Astrocyte of the cerebellum (primary cell): ENCODE measurements around the gene ITPK1.
"Not testable (repeated sequence)": the region's sequence is repeated elsewhere in the genome, so short reads cannot be mapped to it uniquely, and the experiment has no call there.

Experiments
- DNase-seq: peaks from one replicate; pipeline ENCODE4 v3.0.0-alpha.2; 2011; ENCODE audit warnings: low read depth
- H3K4me3 ChIP-seq: 2 replicates; pipeline ENCODE4 v1.5.1; 2011; ENCODE audit warnings: mild to moderate bottlenecking, low read depth, low read length, moderate library complexity
- CTCF ChIP-seq: IDR thresholded peaks from 2 replicates; pipeline ENCODE4 v1.5.1; 2012; ENCODE audit warnings: low read length, low read depth, moderate library complexity, mild to moderate bottlenecking; ENCODE audit errors: missing control alignments
- in situ Hi-C: cut with HindIII; loops from 2 replicates; pipeline ENCODE4 v1.10.0; 2017; ENCODE audit warnings: low sequenced_read_pairs

The ITPK1 gene

GRCh38 chr14:93115821-93116675, at the start of gene ITPK1:
Gene ITPK1, minus strand, starts transcription at chr14:93115925. Its CDS starts 762 bp downstream, at chr14:93115163.
- in situ Hi-C loops = no loop called here
- H3K4me3 ChIP-seq = peak within 1 kb of the TSS; percentile 67
- TF ChIP-seq CTCF = no peak
- DNase-seq = no peak

GRCh38 chr14:93163564-93163963, 47.8 kb upstream of the ITPK1 start:
- DNase-seq = no peak
- no peak for TF ChIP-seq CTCF
- H3K4me3 ChIP-seq = no peak overlapping the region
- in situ Hi-C loops = no loop called here

- no peak for DNase-seq
- no peak for TF ChIP-seq CTCF
- in situ Hi-C loops = no loop called here
- no peak overlapping the region for H3K4me3 ChIP-seq
Observed at GRCh38 chr14:93161411-93161940, 45.8 kb upstream of the ITPK1 start.

GRCh38 chr14:93160353-93160801, 44.7 kb upstream of the ITPK1 start:
- in situ Hi-C loops = no loop called here
- TF ChIP-seq CTCF = peak; percentile 38
- DNase-seq = no peak
- H3K4me3 ChIP-seq = no peak overlapping the region

GRCh38 chr14:93159625-93160352, 44.1 kb upstream of the ITPK1 start:
- H3K4me3 ChIP-seq, DNase-seq, in situ Hi-C loops: not testable (repeated sequence)

GRCh38 chr14:93158349-93158748, 42.6 kb upstream of the ITPK1 start:
- in situ Hi-C loops, DNase-seq: not testable (repeated sequence)

GRCh38 chr14:93156693-93157369, 41.1 kb upstream of the ITPK1 start:
- H3K4me3 ChIP-seq = no peak overlapping the region
- in situ Hi-C loops = no loop called here
- no peak for DNase-seq
- TF ChIP-seq CTCF = no peak

More at GRCh38 chr14:93158349-93158748, 42.6 kb upstream of the ITPK1 start:
- H3K4me3 ChIP-seq = not testable (repeated sequence)
